ENCODE results near the gene PDLIM1.

DNA sequence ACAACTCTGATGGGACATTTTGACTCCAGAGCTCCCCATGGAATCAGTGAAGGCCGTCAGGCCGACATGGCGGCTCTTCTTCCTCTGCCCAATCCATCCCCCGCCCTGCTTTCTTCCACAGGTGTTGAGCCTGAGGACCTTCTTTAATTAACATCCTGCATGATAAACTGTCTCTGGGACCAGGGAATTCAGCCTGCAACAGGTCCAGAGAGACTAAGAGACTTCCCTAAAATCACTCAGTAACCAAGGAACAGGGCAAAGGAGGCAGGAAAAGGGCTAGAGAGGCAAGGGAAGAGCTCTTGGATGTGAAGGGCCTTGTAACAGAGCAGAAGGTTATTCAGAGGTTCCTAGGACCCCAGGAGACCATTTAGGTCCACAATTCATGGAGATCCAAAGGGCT, 6.0 kb upstream of the PDLIM1 start:
- TF ChIP-seq, protein P1, sequence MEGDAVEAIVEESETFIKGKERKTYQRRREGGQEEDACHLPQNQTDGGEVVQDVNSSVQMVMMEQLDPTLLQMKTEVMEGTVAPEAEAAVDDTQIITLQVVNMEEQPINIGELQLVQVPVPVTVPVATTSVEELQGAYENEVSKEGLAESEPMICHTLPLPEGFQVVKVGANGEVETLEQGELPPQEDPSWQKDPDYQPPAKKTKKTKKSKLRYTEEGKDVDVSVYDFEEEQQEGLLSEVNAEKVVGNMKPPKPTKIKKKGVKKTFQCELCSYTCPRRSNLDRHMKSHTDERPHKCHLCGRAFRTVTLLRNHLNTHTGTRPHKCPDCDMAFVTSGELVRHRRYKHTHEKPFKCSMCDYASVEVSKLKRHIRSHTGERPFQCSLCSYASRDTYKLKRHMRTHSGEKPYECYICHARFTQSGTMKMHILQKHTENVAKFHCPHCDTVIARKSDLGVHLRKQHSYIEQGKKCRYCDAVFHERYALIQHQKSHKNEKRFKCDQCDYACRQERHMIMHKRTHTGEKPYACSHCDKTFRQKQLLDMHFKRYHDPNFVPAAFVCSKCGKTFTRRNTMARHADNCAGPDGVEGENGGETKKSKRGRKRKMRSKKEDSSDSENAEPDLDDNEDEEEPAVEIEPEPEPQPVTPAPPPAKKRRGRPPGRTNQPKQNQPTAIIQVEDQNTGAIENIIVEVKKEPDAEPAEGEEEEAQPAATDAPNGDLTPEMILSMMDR (IDR thresholded peaks at IDR 0.05): no peak
- TF ChIP-seq POLR2A (IDR thresholded peaks at IDR 0.05; ENCODE audit: low read depth) (no peak), EP300 (IDR thresholded peaks at IDR 0.05) (no peak), POLR2AphosphoS5 (IDR thresholded peaks at IDR 0.05) (no peak)

All from esophagus muscularis mucosa (tissue), 4 donors.